AG09309 (cell line): ENCODE data around the gene MYH9.

Experiments used
- DNase-seq: peaks from one replicate; pipeline ENCODE4 v3.0.0-alpha.2; 2010; ENCODE audit warnings: low read depth
- H3K4me3 ChIP-seq: 2 replicates; pipeline ENCODE4 v1.5.1; 2011; ENCODE audit warnings: mild to moderate bottlenecking, low read depth, low read length, moderate library complexity; ENCODE audit not compliant: control insufficient read depth
- CTCF ChIP-seq: IDR thresholded peaks from 2 replicates; pipeline ENCODE4 v1.5.1; 2011; ENCODE audit warnings: mild to moderate bottlenecking, low read depth, low read length, inconsistent platforms; ENCODE audit not compliant: insufficient read depth, control insufficient read depth; ENCODE audit errors: missing control alignments

The MYH9 gene

GRCh38 chr22:36245805-36246356, 141.9 kb downstream of the MYH9 start:
- TF ChIP-seq CTCF, result no peak
- DNase-seq, result no peak
- no peak overlapping the region for H3K4me3 ChIP-seq

- no peak overlapping the region for H3K4me3 ChIP-seq
- DNase-seq, result peak; percentile 28
- TF ChIP-seq CTCF, result no peak
Measured at GRCh38 chr22:36244522-36245391, 143.0 kb downstream of the MYH9 start.

GRCh38 chr22:36243986-36244385, 143.8 kb downstream of the MYH9 start:
- no peak for DNase-seq
- TF ChIP-seq CTCF, result no peak
- no peak overlapping the region for H3K4me3 ChIP-seq

GRCh38 chr22:36239401-36240171, 148.2 kb downstream of the MYH9 start, which contains the start of gene APOL2:
Gene APOL2, minus strand, starts transcription at chr22:36239527. Its CDS starts 6,365 bp downstream, at chr22:36233162.
- peak; percentile 79 for TF ChIP-seq CTCF
- peak within 1 kb of the TSS; percentile 76 for H3K4me3 ChIP-seq
- DNase-seq, result peak; percentile 80

- no peak for DNase-seq
- TF ChIP-seq CTCF, result no peak
- peak overlapping the region; percentile 76 for H3K4me3 ChIP-seq
Measured at GRCh38 chr22:36239150-36239400, 148.7 kb downstream of the MYH9 start.

GRCh38 chr22:36238373-36239149, 149.2 kb downstream of the MYH9 start:
- H3K4me3 ChIP-seq, result peak overlapping the region; percentile 76
- no peak for TF ChIP-seq CTCF
- DNase-seq, result no peak
